ENCODE results near the gene CYRIA. TPM values are rescaled to one million over a fixed set of nuclear protein-coding genes. Genes with fewer than 3 reads are reported as not detected.
A peak's percentile ranks its signal among the peaks of the same experiment; 100 is the strongest.

CYRIA gene
- polyA plus RNA-seq, 10 donors: 4.2 to 9.6 (median 5.8) TPM

DNA sequence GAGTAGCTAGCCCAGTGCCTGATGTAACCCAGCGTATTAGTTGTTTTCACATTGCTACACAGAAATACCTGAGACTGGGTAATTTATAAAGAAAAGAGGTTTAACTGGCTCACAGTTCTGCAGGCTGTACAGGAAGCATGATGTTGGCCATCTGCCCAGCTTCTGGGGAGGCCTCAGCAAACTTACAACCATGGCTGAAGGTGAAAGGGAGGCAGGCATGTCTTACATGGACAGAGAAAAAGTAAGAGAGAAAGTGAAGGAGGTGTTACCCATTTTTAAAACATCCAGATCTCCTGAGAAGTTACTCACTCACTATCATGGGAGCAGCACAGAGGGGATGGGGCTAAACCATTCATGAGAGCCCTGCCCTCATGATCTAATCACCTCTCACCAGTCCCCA, 6.1 kb upstream of the CYRIA start:
- no peak for DNase-seq

DNA sequence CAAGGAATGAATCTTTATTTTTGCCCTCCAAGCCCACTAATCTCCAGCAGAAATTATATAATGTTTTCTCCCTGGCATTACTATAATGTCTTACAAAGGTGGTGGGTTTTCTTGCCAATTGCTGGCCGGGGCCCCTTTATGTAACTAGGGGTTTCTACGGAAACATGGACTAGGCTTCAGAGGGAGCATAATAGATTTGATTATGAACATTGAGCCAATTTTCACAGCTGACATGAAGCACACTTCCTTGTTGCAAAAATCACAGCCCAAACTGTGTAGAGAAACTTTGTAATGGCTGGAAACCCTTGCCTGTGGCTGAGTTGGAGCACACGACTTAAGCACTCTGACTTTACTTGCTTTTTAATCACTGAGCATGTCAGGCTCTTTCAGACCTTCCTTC, 3.8 kb upstream of the CYRIA start:
- no peak for DNase-seq

DNA sequence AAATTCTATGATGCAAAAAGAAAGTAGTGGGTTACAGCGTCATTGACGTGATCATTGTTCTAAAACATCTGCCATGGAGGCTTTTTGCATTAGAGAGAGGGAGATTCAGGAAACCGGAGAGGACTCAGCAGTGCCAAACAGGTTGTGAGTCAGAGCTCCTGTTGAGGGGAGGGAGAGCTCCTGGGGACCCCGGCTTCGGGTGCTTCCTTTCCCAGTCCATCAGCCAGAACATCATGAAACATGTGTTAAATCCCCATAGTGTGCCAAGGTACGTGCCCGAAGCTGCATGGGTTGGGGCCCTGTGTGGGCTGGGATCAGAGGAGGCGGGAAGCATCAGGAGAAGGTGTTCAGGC, 791 bp upstream of the CYRIA start:
- DNase-seq: no peak

DNA sequence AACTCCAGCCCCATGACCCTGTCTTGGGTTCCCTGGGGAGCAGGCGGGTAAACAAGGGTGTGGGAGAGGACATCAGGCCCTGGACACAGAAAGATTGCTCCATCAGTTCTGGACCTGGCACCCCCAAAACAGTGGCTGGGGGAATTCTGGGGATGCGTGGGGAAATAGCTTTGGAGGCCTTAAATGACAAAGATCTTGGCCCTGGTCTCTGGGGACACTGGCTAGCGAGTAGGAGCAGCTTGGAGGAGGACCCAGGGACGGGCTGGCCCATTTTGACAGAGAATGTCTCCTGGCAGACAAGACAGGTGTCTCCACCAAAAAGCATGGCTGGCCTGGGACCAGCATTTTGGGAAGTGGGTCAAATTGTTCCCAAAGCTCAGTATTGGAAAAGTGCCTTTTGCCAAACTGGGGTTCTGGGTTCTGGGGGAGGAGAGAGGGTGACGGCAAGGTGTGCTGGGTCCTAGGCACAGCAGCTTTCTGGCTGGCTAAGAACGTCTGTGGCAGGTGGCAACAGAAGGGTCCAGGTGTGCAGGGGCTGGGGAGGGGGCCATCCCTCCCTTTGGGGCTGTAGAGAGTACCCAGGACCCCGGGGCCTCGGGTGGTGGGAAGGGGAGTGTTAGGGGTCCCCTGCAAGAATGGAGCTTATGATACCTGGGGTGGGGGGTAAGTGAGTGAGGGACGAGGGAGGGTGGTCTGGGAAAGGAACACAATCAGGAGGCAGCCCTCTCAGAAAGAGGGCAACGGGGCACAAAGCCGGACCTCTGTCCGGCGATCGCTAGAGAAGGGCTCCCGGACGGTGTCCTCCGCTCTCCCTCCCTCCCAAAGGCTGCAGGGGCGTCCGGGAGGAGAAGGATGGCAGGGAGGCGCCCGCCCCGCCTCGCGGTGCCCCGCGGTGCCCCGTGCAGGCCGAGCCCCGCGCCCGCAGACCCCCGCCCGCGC, 556 bp downstream of the CYRIA start:
- no peak for DNase-seq

DNA sequence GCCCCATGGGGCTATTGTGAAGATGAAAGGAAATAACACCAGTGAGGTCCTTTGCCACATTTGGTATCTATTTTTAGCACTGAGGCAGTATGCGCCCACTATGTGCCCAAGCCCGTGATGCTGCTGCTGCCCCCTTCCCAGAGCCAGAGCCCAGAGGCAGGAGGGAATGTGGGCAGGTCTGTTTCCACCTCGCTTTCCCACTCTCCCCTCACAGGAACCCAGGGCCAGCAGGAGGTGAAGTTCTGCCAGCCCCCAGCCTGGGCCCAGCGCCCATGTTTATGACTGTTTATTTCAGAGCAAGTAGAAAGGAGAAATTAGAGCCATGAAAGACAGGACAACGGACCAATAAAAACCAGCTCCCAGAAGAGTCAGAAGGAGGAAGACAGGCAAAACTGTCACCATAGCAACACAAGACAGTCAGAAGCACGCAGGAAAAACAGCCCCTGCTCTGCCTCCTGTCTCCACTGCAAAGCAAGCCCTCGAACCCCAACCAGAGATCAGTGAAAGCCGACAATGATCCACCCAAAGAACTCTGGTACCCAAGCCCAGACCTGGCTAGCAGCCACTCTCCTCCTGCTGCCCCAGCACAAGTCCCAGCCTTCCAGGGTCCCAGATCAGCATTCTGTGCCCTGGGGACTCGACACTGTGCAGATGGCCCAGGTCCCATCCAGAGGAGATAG, 1.4 kb downstream of the CYRIA start:
- DNase-seq: peak in 2 of 3 donors; percentile 68 to 84

DNA sequence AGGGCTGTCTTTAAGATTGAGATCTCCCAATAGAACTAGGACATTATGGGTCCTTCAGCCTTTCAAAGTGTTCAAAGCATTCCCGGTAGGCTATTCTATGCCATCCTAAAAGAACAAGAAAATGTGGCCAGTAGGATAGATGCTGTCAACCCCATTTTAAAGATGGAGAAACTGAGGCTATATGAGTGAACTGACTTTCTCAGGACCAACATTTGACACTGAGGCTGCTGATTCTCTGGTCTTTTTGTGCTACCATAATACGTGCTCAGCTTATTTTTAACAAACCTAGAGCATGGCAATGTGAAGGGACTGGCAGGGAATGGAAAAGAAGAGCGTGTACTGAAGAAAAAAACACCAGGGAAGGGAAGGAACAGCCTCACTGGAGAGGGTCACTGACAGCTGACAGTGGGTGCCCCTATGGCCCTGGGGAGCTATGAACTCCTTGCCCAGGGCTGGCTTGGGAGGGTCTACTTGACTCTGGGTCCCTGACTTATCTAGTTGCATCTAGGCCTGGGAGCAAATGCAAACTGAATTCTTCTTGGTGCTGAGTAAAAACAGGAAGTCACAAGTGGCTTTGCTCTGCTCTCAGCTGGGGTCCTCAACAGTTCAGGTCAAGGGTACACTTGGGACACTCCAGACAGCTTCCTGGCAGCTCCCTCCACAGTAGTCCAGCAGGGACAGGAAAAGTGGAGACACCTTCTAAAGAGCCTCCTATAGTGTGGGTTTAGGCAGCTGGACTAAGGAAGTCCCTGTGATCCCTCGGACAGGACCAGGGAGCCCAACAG, 2.3 kb downstream of the CYRIA start:
- no peak for DNase-seq

DNA sequence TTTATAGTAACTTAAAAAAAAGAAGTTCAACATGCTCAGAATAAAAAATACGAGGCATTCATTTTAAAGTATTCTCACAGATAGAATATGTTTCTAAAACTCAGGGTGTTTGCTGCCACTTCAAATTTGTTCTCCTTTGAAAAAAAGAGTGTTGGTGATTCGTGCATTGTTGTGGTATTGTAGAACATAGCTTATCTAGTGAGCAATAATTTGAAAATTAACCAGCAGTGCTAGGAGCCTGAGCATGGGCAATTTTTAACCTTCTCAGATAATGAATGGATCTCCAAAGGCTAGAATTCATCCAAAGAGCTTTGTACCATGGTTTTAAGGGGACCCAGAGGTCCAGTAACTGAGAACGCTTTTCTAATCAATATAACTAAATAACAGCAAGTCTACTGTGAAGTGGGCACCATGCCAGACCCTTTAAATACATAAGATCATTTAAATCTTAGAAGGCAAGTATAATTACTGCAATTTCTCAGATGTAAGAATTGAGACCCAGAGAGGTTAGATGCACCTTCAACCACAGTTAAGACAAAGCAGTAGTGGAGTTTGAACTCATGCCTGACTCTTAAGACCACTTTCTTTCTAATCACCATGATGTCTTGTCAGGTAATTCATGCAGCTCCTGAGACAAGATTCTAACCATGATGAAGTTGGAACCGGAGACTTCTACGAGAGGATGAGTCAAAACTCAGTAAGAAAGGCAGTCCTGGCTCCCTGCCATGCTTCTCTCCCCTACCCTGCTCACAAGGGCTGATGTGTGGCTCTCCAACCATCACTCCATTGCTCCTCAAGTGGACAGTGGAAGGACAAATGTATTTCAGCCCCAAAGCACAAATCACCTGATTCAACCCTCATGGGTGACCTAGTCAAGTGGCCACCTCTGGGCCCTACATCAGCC, 3.4 kb downstream of the CYRIA start:
- DNase-seq: no peak

DNA sequence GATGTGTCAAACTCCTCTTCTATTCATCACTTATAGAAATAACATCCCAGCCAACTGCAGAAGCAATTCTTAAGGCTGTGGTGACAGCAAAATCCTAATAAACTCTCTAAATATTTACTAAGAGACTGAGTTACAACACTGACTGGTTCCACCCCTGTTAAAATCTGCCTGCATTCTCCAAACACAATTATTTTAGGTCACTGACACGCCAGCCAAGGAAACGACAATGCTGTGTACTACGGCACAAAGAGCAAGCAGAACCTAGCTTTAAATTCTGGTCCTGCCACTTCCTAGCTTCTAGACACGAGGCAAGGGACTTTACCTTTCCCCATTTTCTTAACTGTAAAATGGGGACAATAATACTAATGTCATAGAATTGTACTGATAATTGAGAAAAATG, 4.1 kb downstream of the CYRIA start:
- no peak for DNase-seq

DNA sequence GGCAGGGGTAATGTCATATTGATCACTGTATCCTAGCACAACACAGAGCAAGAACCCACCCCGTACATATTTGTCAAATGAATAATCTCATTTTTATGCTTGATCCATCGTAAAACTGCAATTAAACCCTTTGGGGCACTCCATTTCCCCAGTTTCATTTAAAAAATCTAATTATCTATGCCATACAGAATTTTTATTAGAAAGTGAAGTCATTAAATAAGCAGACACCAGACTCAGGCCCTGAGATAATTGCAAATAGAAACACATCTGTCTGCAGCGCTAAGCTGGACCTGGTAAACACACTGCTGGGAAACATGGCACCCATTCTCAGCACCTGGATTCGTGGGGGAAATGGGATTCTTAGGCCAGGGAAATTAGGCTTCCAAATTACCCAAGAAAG, 5.1 kb downstream of the CYRIA start:
- DNase-seq: no peak

DNA sequence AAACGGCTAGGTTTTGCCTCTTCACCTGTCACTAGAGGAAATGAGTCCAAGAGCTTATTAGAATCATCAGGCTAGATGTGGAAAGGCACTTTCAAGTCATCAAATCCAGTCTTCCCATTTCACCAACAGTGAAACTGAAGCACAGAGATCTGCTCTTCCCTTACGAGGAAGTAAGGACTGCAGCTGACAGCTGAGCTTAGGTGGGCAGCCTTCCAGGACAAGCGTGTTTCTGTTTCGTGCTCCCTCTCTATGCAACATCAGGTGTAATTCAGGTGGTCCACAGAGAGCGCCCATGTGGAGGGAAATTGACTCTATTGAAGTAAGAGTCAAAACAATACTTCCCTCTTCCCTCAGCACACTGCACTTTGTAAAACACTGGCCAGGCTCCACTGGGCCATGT, 5.5 kb downstream of the CYRIA start:
- DNase-seq: peak in 1 of 3 donors; percentile 44

DNA sequence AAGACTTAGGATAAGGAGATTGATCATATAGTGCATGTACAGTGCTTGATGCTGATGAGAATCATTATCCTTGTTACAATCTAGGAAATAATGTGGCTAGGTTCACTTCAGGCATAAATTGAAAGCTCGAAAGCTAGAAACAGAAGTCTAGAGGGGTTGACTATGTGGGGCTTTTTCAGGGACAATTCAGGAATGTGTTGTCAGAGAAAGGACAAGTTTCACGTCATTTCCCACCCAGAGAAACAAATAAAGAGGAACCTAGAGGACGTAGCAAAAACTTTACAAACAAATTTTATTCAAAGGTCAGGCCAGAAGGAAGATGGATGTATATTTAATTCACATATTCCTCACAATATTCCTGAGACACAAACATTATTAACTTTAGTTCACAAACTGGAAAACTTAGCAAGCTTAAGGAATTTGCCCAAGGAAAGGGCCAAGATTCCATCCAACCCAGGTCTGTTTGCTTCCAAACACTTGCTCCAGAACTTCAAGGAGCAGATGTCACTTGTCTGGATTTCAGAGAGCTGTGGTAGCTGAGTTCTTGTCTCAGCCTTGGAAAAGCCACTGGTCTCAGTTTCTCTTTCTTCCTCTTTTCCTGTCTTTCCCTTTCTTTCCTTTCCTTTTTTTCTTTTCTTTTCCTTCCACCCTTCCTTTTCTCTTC, 7.4 kb downstream of the CYRIA start:
- DNase-seq: peak in 1 of 3 donors; percentile 33

DNA sequence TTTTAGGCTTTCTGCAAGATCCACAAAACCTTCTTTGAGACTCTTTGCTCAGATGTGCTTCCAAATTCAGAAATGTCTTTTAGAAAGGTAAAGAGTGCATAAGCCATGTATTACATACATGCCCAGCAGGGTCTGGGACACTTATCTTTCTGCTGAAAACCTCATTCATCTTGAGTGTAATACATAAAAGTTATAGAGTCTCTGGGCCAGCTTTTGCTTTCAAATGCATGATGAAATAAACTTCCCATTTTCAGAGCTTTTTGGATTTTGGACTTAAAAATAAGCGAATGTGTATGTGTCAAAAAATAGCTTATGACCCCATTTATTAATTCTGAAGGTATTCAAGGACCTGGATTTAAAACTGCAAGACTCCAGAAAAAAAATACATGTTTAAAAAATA, 8.0 kb downstream of the CYRIA start:
- DNase-seq: no peak

DNA sequence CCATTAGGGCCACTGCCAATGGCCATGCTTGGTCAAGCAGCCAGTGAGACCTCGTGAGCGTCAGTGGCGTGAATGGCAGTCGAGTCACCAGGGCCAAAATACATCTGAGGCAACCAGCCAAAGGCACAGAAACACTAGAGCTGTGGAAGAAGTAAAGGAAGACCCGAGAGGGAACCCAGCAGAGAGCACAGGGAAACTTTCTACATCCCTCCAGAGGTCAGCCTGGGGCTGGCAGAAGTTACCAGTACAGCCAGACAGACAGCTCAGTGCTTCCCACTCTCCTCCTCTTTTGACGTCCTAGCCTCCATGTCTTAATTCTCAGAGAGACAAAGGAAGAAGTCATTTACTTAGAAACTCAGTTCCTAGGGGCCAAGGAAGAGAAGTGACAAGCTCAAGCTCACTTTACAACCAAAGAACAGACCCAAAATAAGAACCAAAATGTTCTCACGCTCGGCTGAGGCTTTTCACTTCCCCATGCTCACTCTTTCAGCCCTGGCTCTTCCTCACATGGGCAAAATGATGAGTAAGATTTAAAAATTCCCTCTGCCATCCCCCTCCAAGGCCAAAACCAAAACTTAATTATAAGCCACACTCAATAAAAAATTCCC, 8.7 kb downstream of the CYRIA start:
- DNase-seq: peak in 1 of 3 donors; percentile 34

DNA sequence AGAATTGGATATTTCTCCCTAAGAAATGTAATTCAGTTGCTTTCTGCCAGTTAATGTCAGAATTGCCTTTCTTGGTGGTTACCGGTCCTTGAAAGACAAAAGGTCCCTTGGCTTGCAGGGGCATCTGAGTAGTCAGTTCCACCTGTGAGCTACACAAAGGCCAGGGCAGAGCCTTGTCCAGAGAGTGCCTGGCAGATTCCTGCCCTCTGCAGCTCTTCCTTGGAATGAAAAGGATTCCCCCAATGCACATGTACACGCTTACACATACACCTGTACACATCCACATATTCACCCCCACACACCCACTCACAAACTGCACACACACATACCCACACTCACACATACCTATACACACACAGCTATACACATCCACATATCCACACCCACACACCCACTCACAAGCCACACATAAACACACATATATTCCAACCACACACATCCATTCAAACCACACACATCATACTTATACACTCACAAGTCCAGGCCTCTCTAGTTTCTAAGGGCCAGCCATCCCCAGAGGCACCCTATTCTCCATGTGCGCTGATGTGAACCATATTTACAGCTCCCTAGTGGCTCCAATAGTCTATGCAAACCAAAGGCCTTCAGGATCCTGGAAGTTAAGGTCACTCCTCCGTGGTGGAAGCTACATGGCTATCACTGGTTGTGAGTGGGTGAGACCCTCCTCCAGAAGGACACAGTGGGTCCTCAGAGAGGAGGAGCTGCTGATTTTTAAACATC, 9.6 kb downstream of the CYRIA start:
- DNase-seq: no peak

DNA sequence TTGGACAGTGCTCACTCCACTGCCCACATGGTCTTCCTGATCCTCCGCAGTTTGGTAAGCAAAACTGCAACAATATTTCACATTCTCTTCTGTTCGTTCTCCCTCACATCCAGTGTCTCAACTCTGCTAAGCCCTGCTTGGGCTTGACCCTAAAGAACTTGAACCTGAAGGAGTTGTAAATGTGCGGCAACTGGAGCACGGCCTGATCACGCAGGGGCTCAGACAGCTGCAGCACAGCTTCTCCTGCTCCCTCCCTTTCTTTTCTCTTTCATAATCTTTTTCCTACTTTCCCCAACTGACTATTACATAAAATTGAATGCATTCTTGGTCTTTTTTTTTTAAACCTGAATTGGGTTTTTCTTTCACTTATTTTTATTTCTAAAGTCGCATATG, 10.2 kb downstream of the CYRIA start:
- peak in 1 of 3 donors; percentile 34 for DNase-seq

DNA sequence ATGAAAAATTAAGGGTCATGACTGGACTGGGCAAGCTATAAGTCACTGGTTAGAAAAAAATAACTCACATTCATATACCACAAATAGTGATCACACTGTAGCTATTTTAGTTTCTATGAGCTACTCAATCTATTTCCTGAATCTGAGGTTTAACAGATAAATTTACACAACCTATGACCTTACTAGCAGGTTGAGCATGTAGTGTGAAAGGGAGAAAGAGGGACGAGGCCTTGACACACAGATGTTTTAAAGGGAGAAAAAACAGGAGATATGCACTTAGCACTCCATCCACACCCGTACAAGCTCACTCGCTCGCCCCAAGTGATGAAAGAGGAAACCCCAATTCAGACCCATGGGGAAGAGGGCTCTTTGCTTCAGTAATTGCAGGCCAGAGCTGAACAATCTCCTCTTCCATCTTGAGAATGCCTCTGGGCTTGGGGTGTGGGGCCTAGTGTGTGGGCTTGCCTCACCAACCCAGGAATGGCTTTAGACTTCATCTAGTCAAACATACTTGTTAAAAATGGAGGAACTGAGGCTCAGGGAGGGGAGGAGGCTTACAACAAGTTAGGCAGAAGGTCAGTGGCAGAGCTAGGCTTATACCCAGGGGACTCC, 10.7 kb downstream of the CYRIA start:
- no peak for DNase-seq

DNA sequence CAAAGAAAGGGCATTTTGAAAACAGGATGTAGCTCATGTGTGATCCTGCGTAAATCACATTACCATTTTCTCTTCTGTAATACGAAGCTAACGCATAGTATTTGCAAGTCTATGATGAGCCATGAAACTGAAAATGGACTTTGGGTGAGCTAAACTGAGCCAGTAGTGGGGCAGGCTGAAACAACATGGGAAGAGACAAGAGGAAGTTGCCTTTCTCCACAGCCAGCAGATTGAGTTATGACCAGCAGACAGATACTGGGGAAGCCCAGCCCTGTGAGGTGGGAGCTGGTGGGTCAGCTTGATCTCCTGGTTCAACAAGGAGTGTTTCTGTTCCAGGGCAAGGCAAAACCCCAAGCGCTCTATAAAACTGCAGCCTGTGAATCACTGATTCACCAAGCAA, 11.8 kb downstream of the CYRIA start:
- DNase-seq: peak in 1 of 3 donors; percentile 31

DNA sequence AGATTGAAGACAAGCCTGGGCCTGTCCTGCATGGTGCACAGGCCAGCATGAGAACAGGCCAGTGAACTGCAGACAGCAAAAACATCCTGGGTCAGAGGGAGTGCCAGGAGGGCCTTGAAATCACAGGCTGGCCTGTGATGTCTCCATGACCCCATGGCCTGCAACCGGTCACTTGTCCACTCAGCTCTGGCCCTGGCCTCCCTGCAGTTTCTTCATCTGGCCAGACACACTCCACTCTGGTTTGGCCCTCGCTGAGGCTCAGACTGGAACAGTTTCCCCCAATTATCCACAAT, 12.6 kb downstream of the CYRIA start:
- no peak for DNase-seq

DNA sequence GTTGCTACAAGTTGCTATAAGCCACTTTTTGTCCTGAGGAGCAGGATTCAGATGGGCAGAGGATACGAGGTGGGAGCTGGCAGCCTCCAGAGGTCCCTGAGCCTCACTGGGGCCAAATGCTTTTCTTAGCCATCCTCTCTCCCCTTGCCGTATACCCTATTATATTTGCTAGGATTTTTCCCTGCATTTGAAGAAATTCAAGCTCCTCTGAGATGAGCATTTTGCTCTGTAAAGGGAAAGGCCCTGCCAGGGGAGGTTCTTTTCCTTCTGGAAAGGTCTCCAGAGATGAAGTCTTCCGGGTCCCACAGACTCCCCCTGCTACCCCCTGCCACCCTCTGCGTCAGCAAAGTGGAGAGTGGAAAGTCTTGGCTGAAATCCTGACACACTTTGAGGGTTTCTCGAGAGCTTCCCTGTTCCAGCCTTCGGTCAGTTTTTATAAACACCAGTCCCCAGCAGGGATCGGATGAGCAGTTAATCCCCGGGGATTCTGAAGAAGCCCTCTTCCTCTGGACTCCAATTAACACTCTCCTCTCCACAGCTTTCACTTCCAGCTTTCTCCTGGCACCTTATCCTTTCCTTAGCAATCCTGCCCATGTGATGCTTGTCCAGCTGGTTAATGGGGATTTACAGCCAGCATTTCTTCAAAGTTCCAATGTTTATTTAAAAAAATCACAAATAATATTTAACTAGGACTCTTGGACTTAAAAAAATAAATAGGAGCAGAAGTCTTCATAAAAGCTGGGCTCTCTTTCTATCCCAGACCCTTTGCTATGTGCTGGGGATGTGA, 13.1 kb downstream of the CYRIA start:
- no peak for DNase-seq
